Measurements from ENCODE around the gene EPN1.
"Not testable (repeated sequence)": the region's sequence is repeated elsewhere in the genome, so short reads cannot be mapped to it uniquely, and the experiment has no call there.

Gene EPN1

GRCh38 chr19:55693336-55693974 lies 18.4 kb downstream of the EPN1 start:
- DNase-seq (ENCODE audit: low read depth in 2 of 2): no peak

- DNase-seq (ENCODE audit: low read depth in 2 of 2): no peak
These were observed 19.2 kb downstream of the EPN1 start for GRCh38 chr19:55694241-55694655.

- DNase-seq (ENCODE audit: low read depth in 2 of 2): no peak
These were observed 19.8 kb downstream of the EPN1 start for GRCh38 chr19:55694656-55695491.

GRCh38 chr19:55695511-55696290 lies 20.7 kb downstream of the EPN1 start:
- no peak for DNase-seq (ENCODE audit: low read depth in 2 of 2)

GRCh38 chr19:55696301-55697068 lies 21.5 kb downstream of the EPN1 start:
- no peak for DNase-seq (ENCODE audit: low read depth in 2 of 2)

GRCh38 chr19:55697069-55697440 lies 22.0 kb downstream of the EPN1 start:
- no peak for DNase-seq (ENCODE audit: low read depth in 2 of 2)

- no peak for DNase-seq (ENCODE audit: low read depth in 2 of 2)
These were observed 22.7 kb downstream of the EPN1 start for GRCh38 chr19:55697698-55698097.

- no peak for DNase-seq (ENCODE audit: low read depth in 2 of 2)
These were observed 23.2 kb downstream of the EPN1 start for GRCh38 chr19:55698256-55698655.

- DNase-seq (ENCODE audit: low read depth in 2 of 2): no peak
These were observed 24.2 kb downstream of the EPN1 start for GRCh38 chr19:55699221-55699620.

GRCh38 chr19:55700813-55701212 lies 25.8 kb downstream of the EPN1 start:
- no peak for DNase-seq (ENCODE audit: low read depth in 2 of 2)

GRCh38 chr19:55702131-55702627 lies 27.2 kb downstream of the EPN1 start:
- DNase-seq (ENCODE audit: low read depth in 2 of 2): no peak

- no peak for DNase-seq (ENCODE audit: low read depth in 2 of 2)
These were observed 28.8 kb downstream of the EPN1 start for GRCh38 chr19:55703790-55704215.

GRCh38 chr19:55704494-55705245 lies 29.6 kb downstream of the EPN1 start:
- no peak for DNase-seq (ENCODE audit: low read depth in 2 of 2)

GRCh38 chr19:55705972-55706371 lies 30.9 kb downstream of the EPN1 start:
- DNase-seq (ENCODE audit: low read depth in 2 of 2): no peak

- DNase-seq (ENCODE audit: low read depth in 2 of 2): no peak
These were observed 36.7 kb downstream of the EPN1 start for GRCh38 chr19:55711719-55712118.

- DNase-seq (ENCODE audit: low read depth in 2 of 2): no peak
These were observed 38.0 kb downstream of the EPN1 start for GRCh38 chr19:55712804-55713631.

- DNase-seq (ENCODE audit: low read depth in 2 of 2): no peak
These were observed 41.5 kb downstream of the EPN1 start for GRCh38 chr19:55716531-55716930.

- no peak for DNase-seq (ENCODE audit: low read depth in 2 of 2)
These were observed 42.2 kb downstream of the EPN1 start for GRCh38 chr19:55717251-55717650.

- not testable (repeated sequence) for DNase-seq (ENCODE audit: low read depth in 2 of 2)
These were observed 43.1 kb downstream of the EPN1 start for GRCh38 chr19:55717879-55718711.

All from activated CD8-positive, alpha-beta memory T cell treated with anti-CD3 and anti-CD28 coated beads for 4 hours (primary cell).